PC-3 (cell line): ENCODE results near the gene TRUB2. TPM values are rescaled to one million over a fixed set of nuclear protein-coding genes. Genes with fewer than 3 reads are reported as not detected.
"Not testable (repeated sequence)": the region's sequence is repeated elsewhere in the genome, so short reads cannot be mapped to it uniquely, and the experiment has no call there.

Experiments used
- ATAC-seq: fragments of 200-7000 bp; cut with Tn5 transposase; 2 replicates; pipeline ENCODE4 v1.9.1; 2020; ENCODE audit warnings: mild to moderate bottlenecking, moderate library complexity
- BruUV-seq: library from RNA; stranded (reverse); fragments of 400-500 nt; replicated peaks from 2 replicates; lab custom pipeline; 2021; lab: Mats Ljungman, UMichigan
- CTCF ChIA-PET: fragments of 300-600 bp; sonication (Branson Sonifier 250); formaldehyde crosslinking; loops from one replicate; lab custom pipeline; 2022; ENCODE audit warnings: antibody characterized with exemption; lab: Charles Lee
- POLR2A ChIA-PET: fragments of 300-600 bp; sonication (Branson Sonifier 250); formaldehyde crosslinking; loops from one replicate; lab custom pipeline; 2022; ENCODE audit warnings: antibody characterized with exemption; ENCODE audit not compliant: unreplicated experiment; lab: Charles Lee
- DNase-seq: peaks from one replicate; pipeline ENCODE4 v3.0.0-alpha.2; 2015
- H2AFZ ChIP-seq: fragments of 300-600 bp; sonication (generic); 2 replicates; pipeline ENCODE4 v1.6.0; 2016; ENCODE audit warnings: antibody characterized with exemption, low read length
- H3F3A ChIP-seq: fragments of 300-600 bp; sonication (generic); one replicate; pipeline ENCODE4 v1.6.0; 2017; ENCODE audit warnings: antibody characterized with exemption, low read length, control low read depth, mild to moderate bottlenecking; ENCODE audit not compliant: unreplicated experiment
- H3K27ac ChIP-seq: fragments of 300-600 bp; sonication (generic); 2 replicates; pipeline ENCODE4 v1.5.1; 2016; ENCODE audit warnings: mild to moderate bottlenecking, low read length
- H3K27me3 ChIP-seq: fragments of 300-600 bp; sonication (generic); 2 replicates; pipeline ENCODE4 v1.6.1; 2016; ENCODE audit warnings: low read length, mixed read lengths
- H3K36me3 ChIP-seq: fragments of 300-600 bp; sonication (generic); 2 replicates; pipeline ENCODE4 v1.6.1; 2016; ENCODE audit warnings: low read depth, mixed run types, low read length, mixed read lengths
- H3K4me1 ChIP-seq: fragments of 300-600 bp; sonication (generic); 2 replicates; pipeline ENCODE4 v1.5.1; 2016; ENCODE audit warnings: low read length; ENCODE audit not compliant: insufficient read depth
- H3K4me2 ChIP-seq: fragments of 300-600 bp; sonication (generic); 2 replicates; pipeline ENCODE4 v1.6.0; 2016; ENCODE audit warnings: low read length
- H3K4me3 ChIP-seq: fragments of 300-600 bp; sonication (generic); 2 replicates; pipeline ENCODE4 v1.5.1; 2016; ENCODE audit warnings: mild to moderate bottlenecking, low read length, mixed read lengths
- H3K79me2 ChIP-seq: fragments of 300-600 bp; sonication (generic); 2 replicates; pipeline ENCODE4 v1.6.1; 2017; ENCODE audit warnings: low read length, mixed read lengths
- H3K9ac ChIP-seq: fragments of 300-600 bp; sonication (generic); 2 replicates; pipeline ENCODE4 v1.6.0; 2016; ENCODE audit warnings: mild to moderate bottlenecking, low read length
- H3K9me2 ChIP-seq: fragments of 300-600 bp; sonication (generic); replicated peaks from 2 replicates; pipeline ENCODE4 v1.6.1; 2016; ENCODE audit warnings: mixed run types, low read length, mixed read lengths
- H3K9me3 ChIP-seq: fragments of 300-600 bp; sonication (generic); 2 replicates; pipeline ENCODE4 v1.6.1; 2016; ENCODE audit warnings: low read length, mixed read lengths
- H4K20me1 ChIP-seq: fragments of 300-600 bp; sonication (generic); 2 replicates; pipeline ENCODE4 v1.6.1; 2016; ENCODE audit warnings: low read length, mixed read lengths
- CTCF ChIP-seq: fragments of 300-600 bp; sonication (generic); conservative IDR thresholded peaks from 2 replicates; pipeline ENCODE4 v1.5.1; 2017; ENCODE audit warnings: antibody characterized with exemption, low read depth, mild to moderate bottlenecking, low read length
- EZH2 ChIP-seq: fragments of 300-600 bp; sonication (generic); IDR thresholded peaks from one replicate; pipeline ENCODE4 v1.6.1; 2017; ENCODE audit warnings: antibody characterized with exemption, mild to moderate bottlenecking, low read length; ENCODE audit not compliant: unreplicated experiment
- EZH2phosphoT487 ChIP-seq: fragments of 300-600 bp; sonication (generic); IDR thresholded peaks from 2 replicates; pipeline ENCODE4 v1.6.1; 2018; ENCODE audit warnings: mild to moderate bottlenecking, antibody characterized with exemption, low read length, borderline replicate concordance
- intact Hi-C: fragments of 100-400 bp; cut with micrococcal nuclease; formaldehyde crosslinking; loops from 2 replicates; pipeline ENCODE4 v1.9.0; 2023
- total RNA-seq: library from RNA; depleted of rRNA; stranded (reverse); fragments of >200 nt; gene quantifications from 2 replicates; pipeline ENCODE4 v1.2.3, GENCODE V29; 2014

TRUB2 gene
- total RNA-seq, 1 experiment from 2014 or later: 24.9 TPM

GRCh38 chr9:128279088-128280073, 42.9 kb downstream of the TRUB2 start:
- Histone ChIP-seq H3K4me1 (peaks cover 11% of the 10 kb centered on the region), H3K79me2 (peaks cover 28% of the 10 kb centered on the region)
- H3K27me3 ChIP-seq, H3K9ac ChIP-seq, H3K27ac ChIP-seq, H3K9me3 ChIP-seq, H3K9me2 ChIP-seq, H3K4me2 ChIP-seq, BruUV-seq, DNase-seq, H3K36me3 ChIP-seq, H4K20me1 ChIP-seq, H3F3A ChIP-seq, CTCF ChIA-PET, H2AFZ ChIP-seq, POLR2A ChIA-PET, ATAC-seq, H3K4me3 ChIP-seq: not testable (repeated sequence)
- intact Hi-C loops: loop anchor here (5.0 kb wide), 1 partner anchor 77 kb away; the partner anchor contains the start of gene DNM1

- Histone ChIP-seq H3K27ac (peak overlapping the region; percentile 11; the same call in 1 of the 2 replicates), H3K9me3 (no peaks in the 10 kb centered on the region), H4K20me1 (no peaks in the 10 kb centered on the region), H3K9ac (peak overlapping the region; percentile 86), H2AFZ (peak overlapping the region; percentile 80), H3K4me2 (peak overlapping the region; percentile 97), H3K27me3 (no peaks in the 10 kb centered on the region), H3K4me1 (peaks cover 17% of the 10 kb centered on the region), H3F3A (peaks cover 3% of the 10 kb centered on the region), H3K36me3 (no peaks in the 10 kb centered on the region; the same call in 1 of the 2 replicates), H3K9me2 (no peaks in the 10 kb centered on the region), H3K79me2 (peaks cover 41% of the 10 kb centered on the region), H3K4me3 (peak overlapping the region; percentile 99)
- DNase-seq (no peak), ATAC-seq (peak; percentile 41)
- POLR2A ChIA-PET: no interaction called here
- CTCF ChIA-PET: no interaction called here
- TF ChIP-seq EZH2: no peak
- no peak for TF ChIP-seq EZH2phosphoT487
- TF ChIP-seq CTCF: no peak
- TSS peak; percentile 63 for BruUV-seq
- intact Hi-C loops: loop anchor here (5.0 kb wide), 1 partner anchor 74 kb away; the partner anchor contains the start of gene DNM1
Observed at GRCh38 chr9:128276574-128277270, 45.5 kb downstream of the TRUB2 start.

GRCh38 chr9:128276008-128276573, 46.2 kb downstream of the TRUB2 start, which contains the start of gene SWI5:
SWI5 (plus strand) TSS chr9:128276276.
- peaks cover 23% of the 10 kb centered on the region for H3K4me1 ChIP-seq
- peaks cover 6% of the 10 kb centered on the region for H3F3A ChIP-seq
- BruUV-seq: no TSS peak
- H3K4me2 ChIP-seq: peak within 1 kb of the TSS; percentile 98
- no peaks in the 10 kb centered on the region; the same call in 1 of the 2 replicates for H3K36me3 ChIP-seq
- peak within 1 kb of the TSS; percentile 99 for H3K4me3 ChIP-seq
- TF ChIP-seq EZH2 (no peak), CTCF (no peak), EZH2phosphoT487 (no peak)
- POLR2A ChIA-PET: interaction anchor here (0.5 kb wide), 1 partner anchor 1899 kb away, joined by 6 read pairs; no protein-coding TSS in a partner anchor
- ATAC-seq (peak; percentile 90), DNase-seq (peak; percentile 98)
- peak within 1 kb of the TSS; percentile 89 for H2AFZ ChIP-seq
- H4K20me1 ChIP-seq: no peaks in the 10 kb centered on the region
- CTCF ChIA-PET: interaction anchor here (0.8 kb wide), 1 partner anchor 66 kb away, joined by 5 read pairs; no protein-coding TSS in a partner anchor
- H3K9ac ChIP-seq: peak within 1 kb of the TSS; percentile 98
- H3K27ac ChIP-seq: peak within 1 kb of the TSS; percentile 43
- no peaks in the 10 kb centered on the region for H3K9me3 ChIP-seq
- H3K9me2 ChIP-seq: no peaks in the 10 kb centered on the region
- peaks cover 41% of the 10 kb centered on the region for H3K79me2 ChIP-seq
- intact Hi-C loops: loop anchor here (5.0 kb wide), 1 partner anchor 74 kb away; the partner anchor contains the start of gene DNM1
- no peaks in the 10 kb centered on the region for H3K27me3 ChIP-seq
